H1 (cell line): ENCODE data around the gene FGFBP3. TPM values are rescaled to one million over a fixed set of nuclear protein-coding genes. Genes with fewer than 3 reads are reported as not detected.

Experiments used
- BRCA1 ChIP-seq: IDR thresholded peaks from 2 replicates; pipeline ENCODE4 v1.6.1; 2012; ENCODE audit warnings: low read depth, low read length, improper control_type of control experiment
- CREB1 ChIP-seq: IDR thresholded peaks from 2 replicates; pipeline ENCODE4 v1.6.1; 2012; ENCODE audit warnings: inconsistent platforms
- EGR1 ChIP-seq: IDR thresholded peaks from 2 replicates; pipeline ENCODE4 v1.6.1; 2011; ENCODE audit warnings: low read depth, low read length, borderline replicate concordance
- EP300 ChIP-seq, 2 experiments: IDR thresholded peaks; 1 replicate in 1 of 2; 2 replicates in 1 of 2; pipeline ENCODE4 v1.6.1; 2011 to 2012; ENCODE audit warnings: low read depth in 2 of 2, low read length in 2 of 2, mild to moderate bottlenecking in 2 of 2, borderline replicate concordance in 1 of 2, inconsistent platforms in 1 of 2, moderate library complexity in 1 of 2
- EZH2 ChIP-seq: fragments of 200-600 bp; sonication (generic); IDR thresholded peaks from 2 replicates; pipeline ENCODE4 v1.7.1; 2012; ENCODE audit warnings: low read depth, mild to moderate bottlenecking, moderate library complexity, low read length, inconsistent platforms; ENCODE audit not compliant: severe bottlenecking
- FOSL1 ChIP-seq: IDR thresholded peaks from 2 replicates; pipeline ENCODE4 v1.6.1; 2011; ENCODE audit warnings: mild to moderate bottlenecking, low read depth, low read length, moderate library complexity; ENCODE audit not compliant: insufficient read depth
- HDAC2 ChIP-seq, 2 experiments: fragments of 300-600 bp in 1 of 2; sonication (generic) in 1 of 2; IDR thresholded peaks; 2 replicates each; pipeline ENCODE4 v1.6.1; 2011 to 2012; ENCODE audit warnings: low read depth in 2 of 2, low read length in 2 of 2, mild to moderate bottlenecking in 2 of 2, moderate library complexity in 2 of 2, borderline replicate concordance in 1 of 2, inconsistent platforms in 1 of 2
- HDAC6 ChIP-seq: IDR thresholded peaks from one replicate; pipeline ENCODE4 v1.7.1; 2012; ENCODE audit warnings: low read depth, mild to moderate bottlenecking, inconsistent platforms, low read length, moderate library complexity
- JUN ChIP-seq: IDR thresholded peaks from 2 replicates; pipeline ENCODE4 v1.6.1; 2011; ENCODE audit warnings: low read depth, mild to moderate bottlenecking, improper control_type of control experiment, low read length
- JUND ChIP-seq: IDR thresholded peaks from 2 replicates; pipeline ENCODE4 v1.6.1; 2011; ENCODE audit warnings: mild to moderate bottlenecking, improper control_type of control experiment, low read length
- KDM1A ChIP-seq: fragments of 200-600, 300-600 bp; sonication (generic); IDR thresholded peaks from 2 replicates; pipeline ENCODE4 v1.7.1; 2016; ENCODE audit warnings: mild to moderate bottlenecking, low read length, borderline replicate concordance
- KDM4A ChIP-seq: IDR thresholded peaks from one replicate; pipeline ENCODE4 v1.7.1; 2012; ENCODE audit warnings: low read depth, mild to moderate bottlenecking, moderate library complexity, low read length, inconsistent platforms; ENCODE audit not compliant: severe bottlenecking
- KDM5A ChIP-seq: fragments of 200-600 bp; IDR thresholded peaks from 2 replicates; pipeline ENCODE4 v1.7.1; 2012; ENCODE audit warnings: mild to moderate bottlenecking, low read length, inconsistent platforms, mixed read lengths
- MAX ChIP-seq: IDR thresholded peaks from 2 replicates; pipeline ENCODE4 v1.6.1; 2012; ENCODE audit warnings: inconsistent platforms
- NANOG ChIP-seq: IDR thresholded peaks from 2 replicates; pipeline ENCODE4 v1.6.1; 2011; ENCODE audit warnings: low read length, low read depth, mild to moderate bottlenecking, inconsistent platforms; ENCODE audit not compliant: insufficient read depth, poor library complexity, severe bottlenecking
- PHF8 ChIP-seq: fragments of 200-600 bp; sonication (generic); conservative IDR thresholded peaks from 2 replicates; pipeline ENCODE4 v1.7.1; 2012; ENCODE audit warnings: low read depth, mild to moderate bottlenecking, inconsistent platforms, low read length, moderate library complexity
- SIRT6 ChIP-seq: IDR thresholded peaks from one replicate; pipeline ENCODE4 v1.7.1; 2012; ENCODE audit warnings: low read length, inconsistent platforms
- SP1 ChIP-seq: IDR thresholded peaks from 2 replicates; pipeline ENCODE4 v1.6.1; 2011; ENCODE audit warnings: low read depth, low read length
- SP2 ChIP-seq: IDR thresholded peaks from 2 replicates; pipeline ENCODE4 v1.6.1; 2012; ENCODE audit warnings: mild to moderate bottlenecking, low read length, inconsistent platforms
- TAF1 ChIP-seq: IDR thresholded peaks from 2 replicates; pipeline ENCODE4 v1.6.1; 2011; ENCODE audit warnings: mild to moderate bottlenecking, low read depth, low read length
- TBP ChIP-seq: IDR thresholded peaks from 2 replicates; pipeline ENCODE4 v1.6.1; 2011; ENCODE audit warnings: low read depth, low read length, improper control_type of control experiment
- TCF12 ChIP-seq: IDR thresholded peaks from 2 replicates; pipeline ENCODE4 v1.6.1; 2011; ENCODE audit warnings: low read depth, mild to moderate bottlenecking, low read length
- YY1 ChIP-seq: IDR thresholded peaks from 2 replicates; pipeline ENCODE4 v1.6.1; 2011; ENCODE audit warnings: low read depth, mild to moderate bottlenecking, low read length
- polyA plus RNA-seq, 7 experiments: library from polyadenylated mRNA; depleted of rRNA in 3 of 7; stranded (reverse) in 5 of 7; unstranded in 2 of 7; fragments of >200 nt in 5 of 7; fragments of 200-250 nt in 2 of 7; gene quantifications; 1 replicate in 5 of 7; 2 replicates in 1 of 7; 4 replicates in 1 of 7; pipeline versions ENCODE4 v1.2.1 to v1.2.3, GENCODE V29; 2011 to 2013; ENCODE audit warnings: missing spikeins in 2 of 7, mixed read lengths in 2 of 7
- total RNA-seq: library from RNA; stranded (reverse); fragmentation: NEBNext Ultra II Directional; extraction: Animal tissue kit (Norgen Biotek cat#: 25700); gene quantifications from 2 replicates; pipeline ENCODE4 v1.2.1, GENCODE V29; 2021

FGFBP3 gene
- total and polyA plus RNA-seq, 2 of the 8 experiments (the other 6 are each of a cell fraction or from before 2014, with no cell fraction given) = 54.6 to 115 TPM

GRCh38 chr10:91923371-91924211 lies 14.3 kb upstream of the FGFBP3 start, which contains the start of gene BTAF1 (continued):
- peak; percentile 92 for TF ChIP-seq MAX
- TF ChIP-seq TBP = peak; percentile 86
- no peak for TF ChIP-seq TCF12
- no peak for TF ChIP-seq EGR1
- TF ChIP-seq FOSL1 = no peak
- no peak for TF ChIP-seq BRCA1
- peak; percentile 46; the same call in 1 of the 2 replicates for TF ChIP-seq KDM5A
- TF ChIP-seq JUN = 0 out of 2 replicates have a peak, but pooled peaks have one; percentile 5
- no peak for TF ChIP-seq EZH2
- TF ChIP-seq CREB1 = peak; percentile 97
- peak; percentile 91 for TF ChIP-seq PHF8
- no peak for TF ChIP-seq SP1
- no peak for TF ChIP-seq KDM1A
- peak; percentile 61; the same call in 1 of the 2 replicates for TF ChIP-seq YY1
- peak; percentile 61; the same call in 1 of the 2 replicates for TF ChIP-seq JUND
- TF ChIP-seq KDM4A = peak; percentile 90
- no peak; a peak in 1 of 3 replicates for TF ChIP-seq EP300 (IDR thresholded peaks at IDR 0.05; ENCODE audit: borderline replicate concordance in 1 of 2, low read depth in 2 of 2, low read length in 2 of 2)
- 0 out of 4 replicates have a peak, but pooled peaks of 1 of the 2 experiments have one; percentile 58 for TF ChIP-seq HDAC2 (IDR thresholded peaks at IDR 0.05; ENCODE audit: borderline replicate concordance in 1 of 2, low read depth in 2 of 2, low read length in 2 of 2)
- TF ChIP-seq HDAC6 = no peak
- peak; percentile 89 for TF ChIP-seq TAF1
- no peak for TF ChIP-seq SIRT6
- TF ChIP-seq SP2 = no peak
- TF ChIP-seq NANOG = no peak
